HG03175 (cell line): ENCODE measurements around the gene NFATC4.
A peak's percentile ranks its signal among the peaks of the same experiment; 100 is the strongest.
"Not testable (repeated sequence)": the region's sequence is repeated elsewhere in the genome, so short reads cannot be mapped to it uniquely, and the experiment has no call there.

Experiments used
- ATAC-seq: cut with Tn5 transposase; IDR thresholded peaks from one replicate; pipeline ENCODE4 v1.9.1; 2021; ENCODE audit warnings: mild to moderate bottlenecking, moderate library complexity; ENCODE audit not compliant: unreplicated experiment

The NFATC4 gene

GRCh38 chr14:24338843-24339242 lies 29.1 kb upstream of the NFATC4 start:
- ATAC-seq: no peak

GRCh38 chr14:24339284-24340151 lies 28.5 kb upstream of the NFATC4 start, which contains the start of gene RIPK3:
Gene RIPK3 (minus strand): TSS chr14:24339991. CDS start chr14:24339826, 165 bp downstream.
- ATAC-seq: peak; percentile 87

- no peak for ATAC-seq
Observed at GRCh38 chr14:24340606-24341005, 27.4 kb upstream of the NFATC4 start.

GRCh38 chr14:24342889-24343288 lies 25.1 kb upstream of the NFATC4 start:
- no peak for ATAC-seq

GRCh38 chr14:24343795-24344660 lies 24.0 kb upstream of the NFATC4 start:
- no peak for ATAC-seq

GRCh38 chr14:24347134-24347533 lies 20.9 kb upstream of the NFATC4 start:
- no peak for ATAC-seq

GRCh38 chr14:24348186-24348585 lies 19.8 kb upstream of the NFATC4 start:
- no peak for ATAC-seq

- no peak for ATAC-seq
Observed at GRCh38 chr14:24349742-24350141, 18.2 kb upstream of the NFATC4 start.

GRCh38 chr14:24351517-24351916 lies 16.5 kb upstream of the NFATC4 start:
- ATAC-seq: no peak

- no peak for ATAC-seq
Observed at GRCh38 chr14:24353559-24354481, 14.2 kb upstream of the NFATC4 start.

- not testable (repeated sequence) for ATAC-seq
Observed at GRCh38 chr14:24354482-24354825, 13.5 kb upstream of the NFATC4 start.

GRCh38 chr14:24355009-24355408 lies 13.0 kb upstream of the NFATC4 start:
- no peak for ATAC-seq

GRCh38 chr14:24356208-24356607 lies 11.8 kb upstream of the NFATC4 start:
- ATAC-seq: no peak

GRCh38 chr14:24360281-24360680 lies 7.7 kb upstream of the NFATC4 start:
- ATAC-seq: no peak

- no peak for ATAC-seq
Observed at GRCh38 chr14:24361326-24361725, 6.7 kb upstream of the NFATC4 start.

- ATAC-seq: no peak
Observed at GRCh38 chr14:24362241-24362960, 5.6 kb upstream of the NFATC4 start.

GRCh38 chr14:24363401-24363800 lies 4.6 kb upstream of the NFATC4 start:
- ATAC-seq: no peak

- no peak for ATAC-seq
Observed at GRCh38 chr14:24364841-24365240, 3.1 kb upstream of the NFATC4 start.

GRCh38 chr14:24365600-24366412 lies 2.2 kb upstream of the NFATC4 start:
- peak; percentile 45 for ATAC-seq
